Common myeloid progenitor, CD34-positive (primary cell): ENCODE data around the gene ATOH7.

Experiments used
- CTCF ChIA-PET: fragments of 350-600 bp; sonication (Branson Sonifier 250); formaldehyde crosslinking; loops from one replicate; lab custom pipeline; 2021; ENCODE audit warnings: antibody characterized with exemption; lab: Charles Lee
- POLR2A ChIA-PET: fragments of 350-600 bp; sonication (Branson Sonifier 250); formaldehyde crosslinking; loops from one replicate; lab custom pipeline; 2021; ENCODE audit warnings: antibody characterized with exemption; lab: Charles Lee
- DNase-seq, 3 donors: peaks; one replicate each; pipeline versions ENCODE4 v3.0.0 to v3.0.0-alpha.2; 2013
- H3K27ac ChIP-seq, 2 experiments: 1 replicate in 1 of 2; 2 replicates in 1 of 2; pipeline ENCODE4 v1.7.0; 2013; ENCODE audit warnings: inconsistent platforms in 2 of 2, low read length in 2 of 2, mild to moderate bottlenecking in 2 of 2, low read depth in 1 of 2, moderate library complexity in 1 of 2; ENCODE audit not compliant: severe bottlenecking in 2 of 2, insufficient read depth in 1 of 2, poor library complexity in 1 of 2
- H3K27me3 ChIP-seq, 5 experiments: replicated peaks in 2 of 5; 1 replicate in 3 of 5; 2 replicates in 2 of 5; pipeline versions ENCODE4 v1.6.1 to v1.7.0; 2013; ENCODE audit warnings: low read length in 4 of 5, mild to moderate bottlenecking in 2 of 5, moderate library complexity in 2 of 5, inconsistent platforms in 1 of 5; ENCODE audit not compliant: insufficient read depth in 5 of 5, control insufficient read depth in 4 of 5
- H3K36me3 ChIP-seq, 4 experiments: 1 replicate in 2 of 4; 2 replicates in 2 of 4; pipeline versions ENCODE4 v1.6.1 to v1.7.0; 2013; ENCODE audit warnings: low read length in 3 of 4, control low read depth in 1 of 4, mild to moderate bottlenecking in 1 of 4; ENCODE audit not compliant: control insufficient read depth in 4 of 4, insufficient read depth in 4 of 4
- H3K4me1 ChIP-seq, 4 experiments: 1 replicate in 3 of 4; 2 replicates in 1 of 4; pipeline versions ENCODE4 v1.6.1 to v1.7.1; 2013; ENCODE audit warnings: low read length in 3 of 4, mild to moderate bottlenecking in 3 of 4, control low read depth in 1 of 4, inconsistent platforms in 1 of 4, moderate library complexity in 1 of 4; ENCODE audit not compliant: control insufficient read depth in 4 of 4, insufficient read depth in 4 of 4; ENCODE audit errors: control extremely low read depth in 1 of 4
- H3K4me3 ChIP-seq, 7 experiments: 1 replicate in 4 of 7; 2 replicates in 3 of 7; pipeline versions ENCODE4 v1.5.1 to v1.7.0; 2013; ENCODE audit warnings: mild to moderate bottlenecking in 7 of 7, low read length in 6 of 7, moderate library complexity in 6 of 7, inconsistent platforms in 2 of 7, low read depth in 2 of 7, control low read depth in 1 of 7; ENCODE audit not compliant: insufficient read depth in 4 of 7, control insufficient read depth in 1 of 7; ENCODE audit errors: extremely low read depth in 1 of 7
- H3K9me3 ChIP-seq, 5 experiments: 1 replicate in 4 of 5; 2 replicates in 1 of 5; pipeline versions ENCODE4 v1.6.1 to v1.7.1; 2013; ENCODE audit warnings: low read length in 4 of 5, mild to moderate bottlenecking in 2 of 5, inconsistent platforms in 1 of 5, low read depth in 1 of 5, moderate library complexity in 1 of 5; ENCODE audit not compliant: control insufficient read depth in 4 of 5, insufficient read depth in 2 of 5; ENCODE audit errors: control extremely low read depth in 1 of 5
- WGBS: methylation state at CpG from one replicate; pipeline ENCODE4 v1.1.5; 2013; ENCODE audit not compliant: insufficient coverage; 5-methylcytosine and 5-hydroxymethylcytosine counted together

Gene ATOH7

DNA sequence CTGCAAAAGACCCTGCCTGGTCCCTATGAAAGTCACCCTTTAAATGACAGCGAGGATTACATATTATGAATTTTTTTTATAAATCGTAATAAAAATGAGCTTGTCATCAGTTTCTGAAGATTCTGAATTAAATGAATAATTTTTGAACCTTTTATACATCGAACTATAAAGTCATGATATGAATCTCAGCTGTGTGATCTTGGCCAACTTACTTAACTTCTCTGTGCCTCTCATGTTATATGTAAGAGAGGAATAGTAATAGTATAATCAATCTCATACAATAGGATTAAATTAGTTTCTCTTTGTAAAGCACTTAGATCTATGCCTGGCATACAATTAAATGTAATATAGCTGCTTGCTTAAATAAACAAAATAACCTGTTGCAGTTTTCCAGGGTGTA, 5.3 kb upstream of the ATOH7 start:
- peaks cover 0 to 7% (median 1%) of the 10 kb centered on the region in 4 experiments for H3K4me1 ChIP-seq
- no peak overlapping the region for H3K27ac ChIP-seq
- no peak for DNase-seq
- H3K9me3 ChIP-seq = no peaks in the 10 kb centered on the region
- no CpG with 5 or more reads among the region's 3 CpGs for WGBS
- H3K27me3 ChIP-seq = peaks cover 0 to 4% (median 0%) of the 10 kb centered on the region in 5 experiments
- POLR2A ChIA-PET = no interaction called here
- CTCF ChIA-PET = interaction anchor here (1.0 to 1.5 kb wide), 3 partner anchors 9 to 65 kb away, joined by 3 to 7 read pairs (median 3); no protein-coding TSS in a partner anchor
- H3K36me3 ChIP-seq = no peaks in the 10 kb centered on the region
- no peak overlapping the region for H3K4me3 ChIP-seq

DNA sequence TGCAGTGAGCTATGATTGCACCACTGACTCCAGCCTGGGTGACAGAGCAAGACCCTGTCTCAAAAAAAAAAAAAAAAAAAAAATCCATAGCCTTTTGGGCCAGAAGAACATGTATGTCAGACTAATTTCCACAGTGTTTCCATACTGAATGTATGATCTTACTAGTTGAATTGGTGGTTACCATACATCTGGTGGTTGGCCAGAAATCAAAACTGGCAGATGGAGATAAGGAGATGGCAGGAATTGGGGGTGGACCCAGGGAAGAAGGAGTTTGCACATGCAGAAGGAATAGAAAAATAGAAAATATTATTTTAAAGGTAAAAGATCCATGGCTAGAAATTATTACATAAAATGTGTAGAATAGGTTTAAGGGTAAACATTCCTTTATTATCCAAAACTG, 3.7 kb upstream of the ATOH7 start:
- Histone ChIP-seq H3K27ac (no peak overlapping the region), H3K4me1 (peaks cover 3 to 19% (median 14%) of the 10 kb centered on the region in 4 experiments), H3K4me3 (no peak overlapping the region), H3K27me3 (peaks cover 0 to 11% (median 6%) of the 10 kb centered on the region in 5 experiments), H3K9me3 (no peaks in the 10 kb centered on the region), H3K36me3 (no peaks in the 10 kb centered on the region)
- peak in 2 of 3 donors; percentile 17 to 30 for DNase-seq
- CTCF ChIA-PET = no interaction called here
- POLR2A ChIA-PET = no interaction called here

DNA sequence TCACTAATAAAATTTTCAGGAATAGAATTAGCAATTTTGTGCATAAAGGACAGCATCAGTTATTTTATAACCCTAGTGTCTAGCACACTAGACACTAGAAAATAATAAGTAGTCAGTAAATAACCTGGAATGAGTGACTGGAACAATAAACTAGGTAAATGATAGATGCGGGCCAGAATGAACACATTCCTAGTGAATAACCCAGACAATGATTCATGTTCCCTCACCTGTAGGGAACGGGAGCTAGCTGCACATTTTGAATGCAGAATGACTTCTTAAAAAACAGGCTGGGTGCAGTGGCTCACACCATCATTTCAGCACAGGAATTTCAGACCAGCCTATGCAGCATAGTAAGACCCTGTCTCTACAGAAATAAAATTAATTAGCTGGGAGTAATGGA, 3.2 kb upstream of the ATOH7 start:
- DNase-seq = no peak
- CTCF ChIA-PET = interaction anchor here (0.6 kb wide), 1 partner anchor 60 kb away, joined by 3 read pairs; no protein-coding TSS in a partner anchor
- peaks cover 0 to 15% (median 7%) of the 10 kb centered on the region in 5 experiments for H3K27me3 ChIP-seq
- H3K36me3 ChIP-seq = no peaks in the 10 kb centered on the region
- H3K27ac ChIP-seq = no peak overlapping the region
- no peak overlapping the region for H3K4me3 ChIP-seq
- 100% methylated on average over 1 of the region's 2 CpGs for WGBS
- no peaks in the 10 kb centered on the region for H3K9me3 ChIP-seq
- H3K4me1 ChIP-seq = peaks cover 3 to 20% (median 14%) of the 10 kb centered on the region in 4 experiments
- POLR2A ChIA-PET = no interaction called here

DNA sequence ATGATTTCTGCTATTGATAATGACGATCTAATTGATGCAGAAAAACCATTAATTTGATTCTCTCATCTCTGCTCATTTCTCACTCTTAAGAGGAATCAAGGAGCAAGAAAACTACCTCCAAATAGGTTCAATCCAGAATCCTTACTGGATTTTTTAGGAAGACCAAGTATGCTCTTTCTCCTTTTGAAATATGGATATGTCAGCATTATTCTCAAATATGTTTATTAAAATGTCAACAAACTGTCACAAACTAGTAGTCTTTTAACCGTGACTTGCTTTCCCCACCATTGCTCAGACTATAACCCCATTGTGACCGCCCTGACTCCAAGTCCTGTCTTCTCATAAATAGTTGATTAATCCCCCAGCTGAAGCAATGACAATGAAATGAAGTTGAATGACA, 1.1 kb upstream of the ATOH7 start:
- Histone ChIP-seq H3K27me3 (peaks cover 3 to 24% (median 7%) of the 10 kb centered on the region in 5 experiments), H3K4me1 (peaks cover 3 to 20% (median 14%) of the 10 kb centered on the region in 4 experiments), H3K36me3 (no peaks in the 10 kb centered on the region), H3K27ac (no peak overlapping the region), H3K9me3 (no peaks in the 10 kb centered on the region), H3K4me3 (no peak overlapping the region)
- WGBS = no CpG with 5 or more reads among the region's 3 CpGs
- DNase-seq = no peak
- ChIA-PET POLR2A (no interaction called here), CTCF (no interaction called here)

DNA sequence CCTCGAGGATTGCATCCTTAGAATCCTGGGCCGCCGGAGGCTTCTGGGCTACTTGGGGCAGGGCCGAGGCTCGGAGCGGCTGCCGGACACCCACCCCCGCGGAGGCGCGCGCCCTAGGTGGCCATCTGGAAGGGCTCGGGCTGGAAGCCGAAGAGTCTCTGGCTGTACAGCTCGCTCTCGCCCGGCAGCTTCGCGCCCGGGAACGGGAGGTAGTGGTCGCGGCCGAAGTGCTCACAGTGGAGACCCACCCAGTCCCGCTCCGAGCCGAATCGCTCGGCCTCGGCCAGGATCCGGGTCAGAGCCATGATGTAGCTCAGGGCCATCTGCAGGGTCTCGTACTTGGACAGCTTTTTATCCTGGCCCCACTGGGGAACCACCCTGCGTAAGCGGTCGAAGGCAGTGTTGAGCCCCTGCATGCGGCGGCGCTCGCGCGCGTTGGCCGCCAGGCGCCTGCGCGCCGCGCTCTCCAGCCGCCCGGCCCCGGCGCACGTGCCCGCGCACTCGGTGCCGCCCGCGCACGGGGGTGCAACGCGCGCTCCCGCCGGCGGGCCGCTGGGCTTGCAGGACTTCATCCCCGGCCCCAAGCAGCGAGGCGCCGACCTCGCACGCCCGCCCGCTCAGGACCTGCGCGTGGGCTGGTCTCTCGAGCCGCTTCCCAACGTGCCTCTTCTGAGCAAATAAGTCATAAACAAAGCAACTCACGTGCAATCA, 652 bp downstream of the ATOH7 start:
- WGBS = under 1% methylated on average over 66 of the region's 81 CpGs
- Histone ChIP-seq H3K27ac (no peak overlapping the region), H3K27me3 (peaks cover 3 to 28% (median 7%) of the 10 kb centered on the region in 5 experiments), H3K4me3 (peak overlapping the region; percentile 39 to 78 (median 56)), H3K9me3 (no peaks in the 10 kb centered on the region), H3K36me3 (no peaks in the 10 kb centered on the region), H3K4me1 (peaks cover 3 to 20% (median 14%) of the 10 kb centered on the region in 4 experiments)
- POLR2A ChIA-PET = no interaction called here
- CTCF ChIA-PET = interaction anchor here (0.9 to 1.2 kb wide), 2 partner anchors 16 to 56 kb away, joined by 3 read pairs; no protein-coding TSS in a partner anchor
- peak; percentile 52 to 76 (median 72) for DNase-seq

DNA sequence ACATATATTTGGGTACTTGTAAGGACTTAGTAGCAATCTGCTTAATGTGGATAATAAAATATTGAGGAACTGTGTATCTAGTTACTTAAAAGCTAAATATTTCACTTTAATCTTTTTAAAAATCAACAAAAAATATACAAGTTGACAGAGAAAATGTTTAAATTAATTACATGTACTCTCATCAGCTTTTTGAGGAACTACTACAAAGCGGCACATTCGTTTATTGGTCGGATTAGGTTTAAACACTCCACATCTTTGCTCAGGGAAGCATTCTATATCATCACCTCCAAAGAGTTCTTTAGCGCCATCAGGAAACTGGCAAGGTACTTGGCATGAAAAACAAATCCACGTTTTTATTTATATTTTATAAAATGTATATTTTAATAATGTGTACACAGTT, 1.6 kb downstream of the ATOH7 start:
- no CpG with 5 or more reads among the region's 5 CpGs for WGBS
- Histone ChIP-seq H3K4me3 (no peak overlapping the region), H3K36me3 (no peaks in the 10 kb centered on the region), H3K9me3 (no peaks in the 10 kb centered on the region), H3K27me3 (peaks cover 3 to 28% (median 7%) of the 10 kb centered on the region in 5 experiments), H3K4me1 (peaks cover 3 to 15% (median 13%) of the 10 kb centered on the region in 4 experiments), H3K27ac (no peak overlapping the region)
- no peak for DNase-seq
- POLR2A ChIA-PET = no interaction called here
- CTCF ChIA-PET = interaction anchor here (1.2 to 3.6 kb wide), 2 partner anchors 17 to 57 kb away, joined by 3 to 13 read pairs; no protein-coding TSS in a partner anchor

DNA sequence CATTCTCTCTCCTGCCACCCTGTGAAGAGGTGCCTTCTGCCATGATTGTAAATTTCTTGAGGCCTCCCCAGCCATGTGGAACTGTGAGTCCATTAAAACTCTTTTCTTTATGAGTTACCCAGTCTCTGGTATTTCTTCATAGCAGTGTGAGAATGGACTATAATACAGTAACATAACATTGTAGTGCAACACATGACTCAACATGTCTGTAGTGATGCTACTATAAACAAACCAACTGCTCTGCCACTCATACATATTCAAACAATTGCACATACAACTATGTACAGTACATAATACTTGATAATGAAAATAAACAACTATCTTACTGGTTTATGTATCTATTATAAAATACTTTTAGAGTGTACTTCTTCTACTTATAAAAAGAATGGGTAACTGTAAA, 7.1 kb downstream of the ATOH7 start:
- no peaks in the 10 kb centered on the region for H3K9me3 ChIP-seq
- no peak overlapping the region for H3K27ac ChIP-seq
- H3K4me3 ChIP-seq = no peak overlapping the region
- POLR2A ChIA-PET = no interaction called here
- no peak for DNase-seq
- peaks cover 0 to 11% (median 3%) of the 10 kb centered on the region in 5 experiments for H3K27me3 ChIP-seq
- CTCF ChIA-PET = interaction anchor here (0.6 to 2.6 kb wide), 3 partner anchors 8 to 76 kb away, joined by 3 to 8 read pairs (median 5); no protein-coding TSS in a partner anchor
- H3K36me3 ChIP-seq = no peaks in the 10 kb centered on the region
- no peaks in the 10 kb centered on the region for H3K4me1 ChIP-seq
